Measurements from ENCODE around the gene SHISAL1. TPM values are rescaled to one million over a fixed set of nuclear protein-coding genes. Genes with fewer than 3 reads are reported as not detected.

Gene SHISAL1
- polyA plus RNA-seq (0.18 to 1.5 TPM (median 0.24 TPM) in 3 replicates), polyA minus RNA-seq (0.29 to 2.3 TPM (median 0.30 TPM) in 3 replicates)
- 0.11 TPM for polyA plus RNA-seq (2011; ENCODE audit: low read depth)
- 0.36 and 0.40 TPM in 2 replicates for polyA plus RNA-seq (2011; cell fraction: cytosol; rRNA removed)
- 1.6 and 2.2 TPM in 2 replicates for polyA plus RNA-seq (2011; cell fraction: nucleus; rRNA removed)
- 0.15 and 0.34 TPM in 2 replicates for polyA plus RNA-seq (2012; ENCODE audit: low replicate concordance)
- polyA minus RNA-seq (2011; cell fraction: cytosol; rRNA and poly(A)+ RNA removed), result 0.58 TPM
- 1.3 and 2.6 TPM in 2 replicates for polyA minus RNA-seq (2011; cell fraction: nucleus; rRNA and poly(A)+ RNA removed)

DNA sequence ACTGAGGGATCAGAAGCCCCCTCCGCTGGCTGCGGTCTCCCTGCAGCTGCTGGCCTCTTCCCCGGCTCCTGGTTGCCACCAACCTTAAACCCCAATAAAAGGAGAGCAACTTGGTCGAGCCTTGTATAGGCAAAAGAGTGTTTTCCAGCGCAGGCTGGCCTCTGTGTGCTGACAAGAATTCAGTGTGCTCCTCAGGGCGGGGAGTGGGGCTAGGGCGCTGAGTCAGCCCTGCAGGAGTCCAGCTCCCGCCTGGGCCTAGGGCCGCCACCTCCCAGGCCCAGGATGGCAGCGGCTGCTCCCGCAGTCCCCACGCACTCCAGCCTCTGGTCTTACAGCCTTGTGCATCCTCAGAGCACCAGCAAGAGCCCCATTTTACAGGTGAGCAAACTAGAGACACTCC lies at the start of gene SHISAL1:
Gene SHISAL1 (minus strand): TSS at position 186 of the 400 bp plus-strand sequence. CDS start 12,006 bp downstream, outside the sequence.
- no peak for DNase-seq (ENCODE audit: low read depth, low spot score)

DNA sequence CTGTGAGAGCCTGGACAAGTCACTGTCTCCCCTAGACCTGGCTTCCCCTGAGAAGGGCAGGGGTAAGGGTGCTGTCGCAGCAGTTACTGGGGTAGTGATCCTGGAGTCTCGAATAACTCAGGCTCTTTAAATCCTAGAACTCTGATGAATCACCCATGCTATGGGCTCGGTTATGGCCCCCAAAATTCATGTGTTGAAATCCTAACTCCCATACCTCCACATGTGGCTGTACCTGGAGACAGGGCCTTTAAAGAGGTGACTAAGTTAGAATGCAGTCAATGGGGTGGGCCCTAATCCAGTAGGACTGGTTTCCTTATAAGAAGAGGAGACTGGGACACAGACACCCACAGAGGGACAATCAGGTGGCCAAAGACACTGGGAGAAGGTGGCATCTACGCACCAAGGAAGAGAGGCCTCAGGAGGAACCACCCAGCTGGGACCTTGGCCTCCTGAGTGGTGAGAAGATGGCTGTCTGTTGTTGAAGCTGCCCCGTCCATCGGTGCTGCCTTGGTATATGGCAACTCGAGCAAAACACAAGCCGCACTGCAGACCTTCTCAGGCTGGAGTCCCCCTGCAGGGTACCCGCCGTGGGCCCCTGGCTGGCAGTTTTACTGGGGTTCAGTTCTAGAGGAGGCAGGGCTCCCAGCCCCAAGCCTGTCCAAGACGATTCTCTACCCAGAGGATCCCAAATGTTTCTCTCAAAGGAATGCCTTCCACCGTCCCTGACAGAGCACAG lies 48.8 kb upstream of the SHISAL1 start:
- peak overlapping the region; percentile 82 for H3K4me2 ChIP-seq (ENCODE audit: control insufficient read depth, extremely low read depth, insufficient read depth, low read depth, low read length)
- dilution Hi-C loops (cut with MboI; ENCODE audit: extremely low pct_ligation_motif_present, low sequenced_read_pairs), result no loop called here
- H3K4me3 ChIP-seq (ENCODE audit: control insufficient read depth in 2 of 3, extremely low read depth in 1 of 3, insufficient read depth in 2 of 3, low read depth in 1 of 3, low read length in 3 of 3), result no peak overlapping the region
- H3K4me1 ChIP-seq (ENCODE audit: control insufficient read depth, extremely low read depth, insufficient read depth, low read length), result peaks cover 50% of the 10 kb centered on the region
- no peaks in the 10 kb centered on the region for H3K36me3 ChIP-seq (ENCODE audit: control insufficient read depth in 2 of 2, extremely low read depth in 1 of 2, insufficient read depth in 2 of 2, low read length in 2 of 2)
- no peaks in the 10 kb centered on the region for H4K20me1 ChIP-seq (ENCODE audit: control insufficient read depth, extremely low read depth, insufficient read depth, low read length)
- DNase-seq (ENCODE audit: low read depth, low spot score), result peak; percentile 38
- peak overlapping the region; percentile 71 for H3K9ac ChIP-seq (ENCODE audit: control insufficient read depth, extremely low read depth, insufficient read depth, low read length)
- no peaks in the 10 kb centered on the region for H3K27me3 ChIP-seq (ENCODE audit: control insufficient read depth, extremely low read depth, insufficient read depth, low read length)
- no peaks in the 10 kb centered on the region for H3K9me3 ChIP-seq (ENCODE audit: control insufficient read depth, low read depth, low read length)
- H3K79me2 ChIP-seq (ENCODE audit: control insufficient read depth, insufficient read depth, low read length), result no peaks in the 10 kb centered on the region
- H3K27ac ChIP-seq (ENCODE audit: control insufficient read depth, insufficient read depth, low read length), result peak overlapping the region; percentile 86
- no peak for FAIRE-seq
- no peaks in the 10 kb centered on the region for H3K9me1 ChIP-seq (ENCODE audit: control insufficient read depth, extremely low read depth, insufficient read depth, low read length)
- H2AFZ ChIP-seq (ENCODE audit: control insufficient read depth, low read length), result peak overlapping the region; percentile 33
- TF ChIP-seq, protein P1, sequence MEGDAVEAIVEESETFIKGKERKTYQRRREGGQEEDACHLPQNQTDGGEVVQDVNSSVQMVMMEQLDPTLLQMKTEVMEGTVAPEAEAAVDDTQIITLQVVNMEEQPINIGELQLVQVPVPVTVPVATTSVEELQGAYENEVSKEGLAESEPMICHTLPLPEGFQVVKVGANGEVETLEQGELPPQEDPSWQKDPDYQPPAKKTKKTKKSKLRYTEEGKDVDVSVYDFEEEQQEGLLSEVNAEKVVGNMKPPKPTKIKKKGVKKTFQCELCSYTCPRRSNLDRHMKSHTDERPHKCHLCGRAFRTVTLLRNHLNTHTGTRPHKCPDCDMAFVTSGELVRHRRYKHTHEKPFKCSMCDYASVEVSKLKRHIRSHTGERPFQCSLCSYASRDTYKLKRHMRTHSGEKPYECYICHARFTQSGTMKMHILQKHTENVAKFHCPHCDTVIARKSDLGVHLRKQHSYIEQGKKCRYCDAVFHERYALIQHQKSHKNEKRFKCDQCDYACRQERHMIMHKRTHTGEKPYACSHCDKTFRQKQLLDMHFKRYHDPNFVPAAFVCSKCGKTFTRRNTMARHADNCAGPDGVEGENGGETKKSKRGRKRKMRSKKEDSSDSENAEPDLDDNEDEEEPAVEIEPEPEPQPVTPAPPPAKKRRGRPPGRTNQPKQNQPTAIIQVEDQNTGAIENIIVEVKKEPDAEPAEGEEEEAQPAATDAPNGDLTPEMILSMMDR (optimal IDR thresholded peaks at IDR 0.05 in 1 of 3, IDR thresholded peaks at IDR 0.05 in 1 of 3, conservative IDR thresholded peaks at IDR 0.05 in 1 of 3; ENCODE audit: extremely low read depth in 1 of 3, insufficient read depth in 2 of 3, low read length in 3 of 3), result no peak
- TF ChIP-seq EZH2 (IDR thresholded peaks at IDR 0.05; ENCODE audit: low read length), result no peak

More for the DNA sequence above, at the start of gene SHISAL1:
- peak within 1 kb of the TSS; percentile 55 for H3K9ac ChIP-seq (ENCODE audit: control insufficient read depth, extremely low read depth, insufficient read depth, low read length)
- TF ChIP-seq EZH2 (IDR thresholded peaks at IDR 0.05; ENCODE audit: low read length), result no peak
- TF ChIP-seq, protein P1 (optimal IDR thresholded peaks at IDR 0.05 in 1 of 3, IDR thresholded peaks at IDR 0.05 in 1 of 3, conservative IDR thresholded peaks at IDR 0.05 in 1 of 3; ENCODE audit: extremely low read depth in 1 of 3, insufficient read depth in 2 of 3, low read length in 3 of 3), result no peak
- peak within 1 kb of the TSS; percentile 13 for H3K4me2 ChIP-seq (ENCODE audit: control insufficient read depth, extremely low read depth, insufficient read depth, low read depth, low read length)
- H2AFZ ChIP-seq (ENCODE audit: control insufficient read depth, low read length), result no peak within 1 kb of the TSS
- H3K27ac ChIP-seq (ENCODE audit: control insufficient read depth, insufficient read depth, low read length), result peak within 1 kb of the TSS; percentile 43
- H3K9me1 ChIP-seq (ENCODE audit: control insufficient read depth, extremely low read depth, insufficient read depth, low read length), result no peaks in the 10 kb centered on the region
- peaks cover 5% of the 10 kb centered on the region for H3K27me3 ChIP-seq (ENCODE audit: control insufficient read depth, extremely low read depth, insufficient read depth, low read length)
- no peak for FAIRE-seq
- H3K9me3 ChIP-seq (ENCODE audit: control insufficient read depth, low read depth, low read length), result no peaks in the 10 kb centered on the region
- H3K79me2 ChIP-seq (ENCODE audit: control insufficient read depth, insufficient read depth, low read length), result no peaks in the 10 kb centered on the region
- H3K4me1 ChIP-seq (ENCODE audit: control insufficient read depth, extremely low read depth, insufficient read depth, low read length), result peaks cover 50% of the 10 kb centered on the region
- no peaks in the 10 kb centered on the region for H3K36me3 ChIP-seq (ENCODE audit: control insufficient read depth in 2 of 2, extremely low read depth in 1 of 2, insufficient read depth in 2 of 2, low read length in 2 of 2)
- dilution Hi-C loops (cut with MboI; ENCODE audit: extremely low pct_ligation_motif_present, low sequenced_read_pairs), result no loop called here
- H4K20me1 ChIP-seq (ENCODE audit: control insufficient read depth, extremely low read depth, insufficient read depth, low read length), result no peaks in the 10 kb centered on the region
- no peak within 1 kb of the TSS for H3K4me3 ChIP-seq (ENCODE audit: control insufficient read depth in 2 of 3, extremely low read depth in 1 of 3, insufficient read depth in 2 of 3, low read depth in 1 of 3, low read length in 3 of 3)
